Activated T-cell treated with anti-CD3 and anti-CD28 coated beads, Interleukin-2, amount 50 U/mL, for 48 hours (primary cell): Measurements from ENCODE around the gene NFKBIL1.

Experiments
- DNase-seq, 2 experiments: peaks; one replicate each; pipeline ENCODE4 v3.0.0-alpha.2; 2020

NFKBIL1 gene

DNA sequence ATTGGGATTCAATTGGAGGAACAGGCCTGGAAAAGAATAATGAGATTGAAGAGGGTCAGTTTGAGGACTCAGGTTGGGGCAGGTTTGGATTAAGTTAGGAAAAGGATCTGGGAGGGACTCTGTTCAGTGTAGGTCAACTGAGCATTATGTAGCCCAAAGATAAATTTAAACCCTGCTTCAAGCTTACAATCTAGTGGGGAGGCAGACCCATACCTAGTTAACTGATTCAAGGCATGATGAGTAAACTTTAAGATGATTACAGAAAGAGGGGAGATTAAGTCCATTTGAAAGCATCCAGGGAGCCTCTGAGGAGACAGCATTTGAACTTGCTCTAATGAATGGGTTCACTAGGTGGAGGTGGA, 13.3 kb downstream of the NFKBIL1 start:
- DNase-seq = no peak

DNA sequence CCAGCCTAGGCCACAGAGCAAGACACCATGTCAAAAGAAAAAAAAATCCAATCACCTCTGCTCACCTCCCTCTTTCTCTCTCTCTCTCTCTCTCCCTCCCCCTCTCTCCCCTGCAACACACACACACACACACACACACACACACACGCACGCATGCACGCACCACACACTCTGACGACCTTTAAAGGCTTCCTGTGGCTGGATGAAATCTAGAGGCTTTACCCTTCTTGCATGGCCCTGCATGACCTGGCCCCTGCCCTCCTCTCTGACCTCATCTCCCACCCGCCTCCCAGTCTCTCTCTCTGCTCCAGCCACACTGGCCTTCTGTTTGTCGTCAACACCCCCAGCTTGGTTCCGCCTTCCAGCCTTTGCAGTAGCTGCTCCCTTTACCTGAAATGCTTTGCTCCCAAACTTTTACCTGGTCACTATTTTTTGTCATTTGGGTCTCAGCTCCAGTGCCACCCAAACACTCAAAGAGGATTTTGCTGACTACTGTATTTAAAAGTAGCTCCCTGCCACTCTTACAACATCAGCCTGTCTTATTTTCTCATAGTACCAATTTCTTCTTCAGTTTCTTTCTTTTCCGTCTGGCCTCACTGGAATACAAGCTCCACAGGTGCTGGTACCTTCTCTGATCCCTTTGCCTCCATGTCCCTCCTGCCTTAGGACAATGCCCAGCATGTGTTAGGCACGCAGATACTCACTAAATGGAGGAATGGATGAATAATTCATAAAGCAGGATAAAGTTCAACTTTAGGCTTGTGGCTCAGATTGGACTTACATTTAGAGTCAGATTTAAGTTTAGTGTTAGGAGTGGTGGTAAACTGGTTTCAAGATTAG, 20.3 kb downstream of the NFKBIL1 start:
- DNase-seq = peak in 1 of 2 experiments; percentile 50

DNA sequence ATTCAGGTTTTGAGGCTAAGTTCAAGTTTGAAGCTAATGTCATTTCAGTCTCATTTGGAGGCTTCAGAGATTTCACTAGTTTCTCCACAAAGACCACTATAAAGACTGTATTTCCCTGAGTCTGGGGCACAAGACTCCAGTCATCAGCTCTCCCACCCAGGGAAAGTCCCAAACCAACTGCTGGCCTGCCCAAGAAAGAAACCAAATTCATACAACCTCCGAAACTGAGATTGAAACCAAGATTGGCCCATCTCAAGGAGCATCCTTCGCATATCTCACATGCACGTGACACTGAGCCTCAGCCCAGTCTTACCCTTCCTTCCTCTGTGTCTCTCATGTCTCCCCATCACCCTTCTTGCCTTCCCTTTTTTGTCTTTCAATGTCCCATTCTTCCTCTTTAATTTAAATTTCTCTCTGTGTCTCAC, 21.1 kb downstream of the NFKBIL1 start:
- peak; percentile 72 to 78 for DNase-seq

DNA sequence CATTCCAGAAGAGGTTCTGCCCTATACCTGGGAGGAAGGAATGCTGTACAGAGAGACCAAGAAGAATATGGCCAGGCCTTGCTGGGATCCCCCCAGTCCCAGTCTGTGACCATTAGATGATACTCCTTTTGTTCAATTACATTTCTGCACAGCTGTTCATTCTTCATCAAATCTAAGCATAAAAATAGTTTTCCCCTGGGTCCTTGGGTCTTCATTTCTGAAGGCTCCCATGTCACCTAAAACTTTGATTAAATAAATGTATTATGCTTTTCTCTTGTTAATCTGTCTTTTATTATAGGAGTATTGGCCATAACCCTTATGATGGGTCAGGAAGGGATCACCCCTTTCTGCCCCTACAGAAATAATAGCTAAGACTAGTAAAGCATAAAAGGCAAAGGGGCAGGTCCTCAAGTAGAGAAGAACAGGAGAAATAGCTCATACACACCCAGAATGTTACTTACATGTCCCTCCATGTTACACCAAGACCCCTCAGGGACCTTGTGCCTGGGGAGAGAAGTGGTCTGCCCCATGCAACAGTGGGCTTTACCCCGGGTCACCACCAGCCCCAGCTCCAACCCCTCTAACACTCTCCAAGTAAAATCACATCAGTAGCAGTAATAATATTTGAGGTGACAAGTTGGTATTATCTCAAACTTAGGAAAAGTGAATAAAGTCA, 22.6 kb downstream of the NFKBIL1 start:
- no peak for DNase-seq

DNA sequence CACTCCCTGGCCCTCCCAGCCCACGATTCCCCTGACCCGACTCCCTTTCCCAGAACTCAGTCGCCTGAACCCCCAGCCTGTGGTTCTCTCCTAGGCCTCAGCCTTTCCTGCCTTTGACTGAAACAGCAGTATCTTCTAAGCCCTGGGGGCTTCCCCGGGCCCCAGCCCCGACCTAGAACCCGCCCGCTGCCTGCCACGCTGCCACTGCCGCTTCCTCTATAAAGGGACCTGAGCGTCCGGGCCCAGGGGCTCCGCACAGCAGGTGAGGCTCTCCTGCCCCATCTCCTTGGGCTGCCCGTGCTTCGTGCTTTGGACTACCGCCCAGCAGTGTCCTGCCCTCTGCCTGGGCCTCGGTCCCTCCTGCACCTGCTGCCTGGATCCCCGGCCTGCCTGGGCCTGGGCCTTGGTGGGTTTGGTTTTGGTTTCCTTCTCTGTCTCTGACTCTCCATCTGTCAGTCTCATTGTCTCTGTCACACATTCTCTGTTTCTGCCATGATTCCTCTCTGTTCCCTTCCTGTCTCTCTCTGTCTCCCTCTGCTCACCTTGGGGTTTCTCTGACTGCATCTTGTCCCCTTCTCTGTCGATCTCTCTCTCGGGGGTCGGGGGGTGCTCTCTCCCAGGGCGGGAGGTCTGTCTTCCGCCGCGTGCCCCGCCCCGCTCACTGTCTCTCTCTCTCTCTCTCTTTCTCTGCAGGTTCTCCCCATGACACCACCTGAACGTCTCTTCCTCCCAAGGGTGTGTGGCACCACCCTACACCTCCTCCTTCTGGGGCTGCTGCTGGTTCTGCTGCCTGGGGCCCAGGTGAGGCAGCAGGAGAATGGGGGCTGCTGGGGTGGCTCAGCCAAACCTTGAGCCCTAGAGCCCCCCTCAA, 24.9 kb downstream of the NFKBIL1 start, which contains the start of gene LTA:
Gene LTA (plus strand): TSS at position 249 of the 871 bp plus-strand sequence. CDS start 454 bp downstream, at position 703.
- peak; percentile 90 to 92 for DNase-seq

DNA sequence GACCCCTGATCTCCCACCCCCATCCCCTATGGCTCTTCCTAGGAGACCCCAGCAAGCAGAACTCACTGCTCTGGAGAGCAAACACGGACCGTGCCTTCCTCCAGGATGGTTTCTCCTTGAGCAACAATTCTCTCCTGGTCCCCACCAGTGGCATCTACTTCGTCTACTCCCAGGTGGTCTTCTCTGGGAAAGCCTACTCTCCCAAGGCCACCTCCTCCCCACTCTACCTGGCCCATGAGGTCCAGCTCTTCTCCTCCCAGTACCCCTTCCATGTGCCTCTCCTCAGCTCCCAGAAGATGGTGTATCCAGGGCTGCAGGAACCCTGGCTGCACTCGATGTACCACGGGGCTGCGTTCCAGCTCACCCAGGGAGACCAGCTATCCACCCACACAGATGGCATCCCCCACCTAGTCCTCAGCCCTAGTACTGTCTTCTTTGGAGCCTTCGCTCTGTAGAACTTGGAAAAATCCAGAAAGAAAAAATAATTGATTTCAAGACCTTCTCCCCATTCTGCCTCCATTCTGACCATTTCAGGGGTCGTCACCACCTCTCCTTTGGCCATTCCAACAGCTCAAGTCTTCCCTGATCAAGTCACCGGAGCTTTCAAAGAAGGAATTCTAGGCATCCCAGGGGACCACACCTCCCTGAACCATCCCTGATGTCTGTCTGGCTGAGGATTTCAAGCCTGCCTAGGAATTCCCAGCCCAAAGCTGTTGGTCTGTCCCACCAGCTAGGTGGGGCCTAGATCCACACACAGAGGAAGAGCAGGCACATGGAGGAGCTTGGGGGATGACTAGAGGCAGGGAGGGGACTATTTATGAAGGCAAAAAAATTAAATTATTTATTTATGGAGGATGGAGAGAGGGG, 26.1 kb downstream of the NFKBIL1 start:
- peak in 1 of 2 experiments; percentile 47 for DNase-seq

DNA sequence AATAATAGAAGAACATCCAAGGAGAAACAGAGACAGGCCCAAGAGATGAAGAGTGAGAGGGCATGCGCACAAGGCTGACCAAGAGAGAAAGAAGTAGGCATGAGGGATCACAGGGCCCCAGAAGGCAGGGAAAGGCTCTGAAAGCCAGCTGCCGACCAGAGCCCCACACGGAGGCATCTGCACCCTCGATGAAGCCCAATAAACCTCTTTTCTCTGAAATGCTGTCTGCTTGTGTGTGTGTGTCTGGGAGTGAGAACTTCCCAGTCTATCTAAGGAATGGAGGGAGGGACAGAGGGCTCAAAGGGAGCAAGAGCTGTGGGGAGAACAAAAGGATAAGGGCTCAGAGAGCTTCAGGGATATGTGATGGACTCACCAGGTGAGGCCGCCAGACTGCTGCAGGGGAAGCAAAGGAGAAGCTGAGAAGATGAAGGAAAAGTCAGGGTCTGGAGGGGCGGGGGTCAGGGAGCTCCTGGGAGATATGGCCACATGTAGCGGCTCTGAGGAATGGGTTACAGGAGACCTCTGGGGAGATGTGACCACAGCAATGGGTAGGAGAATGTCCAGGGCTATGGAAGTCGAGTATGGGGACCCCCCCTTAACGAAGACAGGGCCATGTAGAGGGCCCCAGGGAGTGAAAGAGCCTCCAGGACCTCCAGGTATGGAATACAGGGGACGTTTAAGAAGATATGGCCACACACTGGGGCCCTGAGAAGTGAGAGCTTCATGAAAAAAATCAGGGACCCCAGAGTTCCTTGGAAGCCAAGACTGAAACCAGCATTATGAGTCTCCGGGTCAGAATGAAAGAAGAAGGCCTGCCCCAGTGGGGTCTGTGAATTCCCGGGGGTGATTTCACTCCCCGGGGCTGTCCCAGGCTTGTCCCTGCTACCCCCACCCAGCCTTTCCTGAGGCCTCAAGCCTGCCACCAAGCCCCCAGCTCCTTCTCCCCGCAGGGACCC, 27.0 kb downstream of the NFKBIL1 start:
- DNase-seq = peak; percentile 76 to 78

DNA sequence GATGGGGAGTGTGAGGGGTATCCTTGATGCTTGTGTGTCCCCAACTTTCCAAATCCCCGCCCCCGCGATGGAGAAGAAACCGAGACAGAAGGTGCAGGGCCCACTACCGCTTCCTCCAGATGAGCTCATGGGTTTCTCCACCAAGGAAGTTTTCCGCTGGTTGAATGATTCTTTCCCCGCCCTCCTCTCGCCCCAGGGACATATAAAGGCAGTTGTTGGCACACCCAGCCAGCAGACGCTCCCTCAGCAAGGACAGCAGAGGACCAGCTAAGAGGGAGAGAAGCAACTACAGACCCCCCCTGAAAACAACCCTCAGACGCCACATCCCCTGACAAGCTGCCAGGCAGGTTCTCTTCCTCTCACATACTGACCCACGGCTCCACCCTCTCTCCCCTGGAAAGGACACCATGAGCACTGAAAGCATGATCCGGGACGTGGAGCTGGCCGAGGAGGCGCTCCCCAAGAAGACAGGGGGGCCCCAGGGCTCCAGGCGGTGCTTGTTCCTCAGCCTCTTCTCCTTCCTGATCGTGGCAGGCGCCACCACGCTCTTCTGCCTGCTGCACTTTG, 28.0 kb downstream of the NFKBIL1 start, which contains the start of gene TNF:
Gene TNF (plus strand): TSS at position 231 of the 567 bp plus-strand sequence. CDS start 177 bp downstream, at position 408.
- peak; percentile 92 to 93 for DNase-seq

DNA sequence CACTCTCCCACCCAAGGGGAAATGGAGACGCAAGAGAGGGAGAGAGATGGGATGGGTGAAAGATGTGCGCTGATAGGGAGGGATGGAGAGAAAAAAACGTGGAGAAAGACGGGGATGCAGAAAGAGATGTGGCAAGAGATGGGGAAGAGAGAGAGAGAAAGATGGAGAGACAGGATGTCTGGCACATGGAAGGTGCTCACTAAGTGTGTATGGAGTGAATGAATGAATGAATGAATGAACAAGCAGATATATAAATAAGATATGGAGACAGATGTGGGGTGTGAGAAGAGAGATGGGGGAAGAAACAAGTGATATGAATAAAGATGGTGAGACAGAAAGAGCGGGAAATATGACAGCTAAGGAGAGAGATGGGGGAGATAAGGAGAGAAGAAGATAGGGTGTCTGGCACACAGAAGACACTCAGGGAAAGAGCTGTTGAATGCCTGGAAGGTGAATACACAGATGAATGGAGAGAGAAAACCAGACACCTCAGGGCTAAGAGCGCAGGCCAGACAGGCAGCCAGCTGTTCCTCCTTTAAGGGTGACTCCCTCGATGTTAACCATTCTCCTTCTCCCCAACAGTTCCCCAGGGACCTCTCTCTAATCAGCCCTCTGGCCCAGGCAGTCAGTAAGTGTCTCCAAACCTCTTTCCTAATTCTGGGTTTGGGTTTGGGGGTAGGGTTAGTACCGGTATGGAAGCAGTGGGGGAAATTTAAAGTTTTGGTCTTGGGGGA, 28.7 kb downstream of the NFKBIL1 start:
- peak in 1 of 2 experiments; percentile 43 for DNase-seq

DNA sequence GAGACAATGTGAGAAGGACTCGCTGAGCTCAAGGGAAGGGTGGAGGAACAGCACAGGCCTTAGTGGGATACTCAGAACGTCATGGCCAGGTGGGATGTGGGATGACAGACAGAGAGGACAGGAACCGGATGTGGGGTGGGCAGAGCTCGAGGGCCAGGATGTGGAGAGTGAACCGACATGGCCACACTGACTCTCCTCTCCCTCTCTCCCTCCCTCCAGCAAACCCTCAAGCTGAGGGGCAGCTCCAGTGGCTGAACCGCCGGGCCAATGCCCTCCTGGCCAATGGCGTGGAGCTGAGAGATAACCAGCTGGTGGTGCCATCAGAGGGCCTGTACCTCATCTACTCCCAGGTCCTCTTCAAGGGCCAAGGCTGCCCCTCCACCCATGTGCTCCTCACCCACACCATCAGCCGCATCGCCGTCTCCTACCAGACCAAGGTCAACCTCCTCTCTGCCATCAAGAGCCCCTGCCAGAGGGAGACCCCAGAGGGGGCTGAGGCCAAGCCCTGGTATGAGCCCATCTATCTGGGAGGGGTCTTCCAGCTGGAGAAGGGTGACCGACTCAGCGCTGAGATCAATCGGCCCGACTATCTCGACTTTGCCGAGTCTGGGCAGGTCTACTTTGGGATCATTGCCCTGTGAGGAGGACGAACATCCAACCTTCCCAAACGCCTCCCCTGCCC, 29.6 kb downstream of the NFKBIL1 start:
- DNase-seq = peak; percentile 70 to 71

DNA sequence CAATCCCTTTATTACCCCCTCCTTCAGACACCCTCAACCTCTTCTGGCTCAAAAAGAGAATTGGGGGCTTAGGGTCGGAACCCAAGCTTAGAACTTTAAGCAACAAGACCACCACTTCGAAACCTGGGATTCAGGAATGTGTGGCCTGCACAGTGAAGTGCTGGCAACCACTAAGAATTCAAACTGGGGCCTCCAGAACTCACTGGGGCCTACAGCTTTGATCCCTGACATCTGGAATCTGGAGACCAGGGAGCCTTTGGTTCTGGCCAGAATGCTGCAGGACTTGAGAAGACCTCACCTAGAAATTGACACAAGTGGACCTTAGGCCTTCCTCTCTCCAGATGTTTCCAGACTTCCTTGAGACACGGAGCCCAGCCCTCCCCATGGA, 30.2 kb downstream of the NFKBIL1 start:
- no peak for DNase-seq

DNA sequence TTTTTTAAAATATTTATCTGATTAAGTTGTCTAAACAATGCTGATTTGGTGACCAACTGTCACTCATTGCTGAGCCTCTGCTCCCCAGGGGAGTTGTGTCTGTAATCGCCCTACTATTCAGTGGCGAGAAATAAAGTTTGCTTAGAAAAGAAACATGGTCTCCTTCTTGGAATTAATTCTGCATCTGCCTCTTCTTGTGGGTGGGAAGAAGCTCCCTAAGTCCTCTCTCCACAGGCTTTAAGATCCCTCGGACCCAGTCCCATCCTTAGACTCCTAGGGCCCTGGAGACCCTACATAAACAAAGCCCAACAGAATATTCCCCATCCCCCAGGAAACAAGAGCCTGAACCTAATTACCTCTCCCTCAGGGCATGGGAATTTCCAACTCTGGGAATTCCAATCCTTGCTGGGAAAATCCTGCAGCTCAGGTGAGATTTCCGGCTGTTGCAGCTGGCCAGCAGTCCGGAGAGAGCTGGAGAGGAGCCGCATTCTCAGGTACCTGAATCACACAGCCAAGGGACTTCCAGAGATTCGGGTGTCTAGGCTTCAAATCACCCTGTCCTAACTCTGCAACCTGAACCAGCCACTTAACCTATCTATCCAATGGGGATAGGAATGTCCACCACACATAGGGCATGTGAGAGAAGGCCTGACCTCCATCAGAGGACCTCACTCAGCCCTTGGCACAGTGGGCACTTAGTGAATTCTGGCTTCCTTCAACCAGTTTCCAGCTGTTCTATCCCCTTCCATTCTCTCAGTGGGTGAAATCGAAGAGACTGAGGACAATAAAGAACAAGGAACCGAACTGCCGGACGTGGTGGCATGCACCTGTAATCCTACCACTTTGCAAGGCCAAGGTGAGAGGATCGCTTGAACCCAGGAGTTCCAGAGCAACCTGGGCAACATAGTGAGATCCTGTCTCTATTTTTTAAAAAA, 31.0 kb downstream of the NFKBIL1 start:
- DNase-seq = peak in 1 of 2 experiments; percentile 61

DNA sequence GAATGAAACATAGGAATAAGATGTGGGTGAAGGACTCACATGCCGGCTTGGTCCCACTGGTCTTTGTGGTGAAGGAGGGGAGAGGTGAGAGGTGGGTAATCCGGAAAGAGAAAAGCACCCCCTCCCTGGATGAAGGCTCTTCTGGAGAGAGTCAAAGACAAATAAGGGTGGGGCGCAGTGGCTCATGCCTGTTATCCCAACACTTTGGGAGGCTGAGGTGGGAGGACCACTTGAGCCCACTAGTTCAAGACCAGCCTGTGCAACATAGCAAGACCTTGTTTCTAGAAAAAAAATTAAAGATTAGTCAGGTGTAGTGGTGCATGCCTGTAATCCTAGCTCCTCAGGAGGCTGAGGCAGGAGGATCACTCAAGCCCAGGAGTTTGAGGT, 31.7 kb downstream of the NFKBIL1 start:
- DNase-seq = peak in 1 of 2 experiments; percentile 64

DNA sequence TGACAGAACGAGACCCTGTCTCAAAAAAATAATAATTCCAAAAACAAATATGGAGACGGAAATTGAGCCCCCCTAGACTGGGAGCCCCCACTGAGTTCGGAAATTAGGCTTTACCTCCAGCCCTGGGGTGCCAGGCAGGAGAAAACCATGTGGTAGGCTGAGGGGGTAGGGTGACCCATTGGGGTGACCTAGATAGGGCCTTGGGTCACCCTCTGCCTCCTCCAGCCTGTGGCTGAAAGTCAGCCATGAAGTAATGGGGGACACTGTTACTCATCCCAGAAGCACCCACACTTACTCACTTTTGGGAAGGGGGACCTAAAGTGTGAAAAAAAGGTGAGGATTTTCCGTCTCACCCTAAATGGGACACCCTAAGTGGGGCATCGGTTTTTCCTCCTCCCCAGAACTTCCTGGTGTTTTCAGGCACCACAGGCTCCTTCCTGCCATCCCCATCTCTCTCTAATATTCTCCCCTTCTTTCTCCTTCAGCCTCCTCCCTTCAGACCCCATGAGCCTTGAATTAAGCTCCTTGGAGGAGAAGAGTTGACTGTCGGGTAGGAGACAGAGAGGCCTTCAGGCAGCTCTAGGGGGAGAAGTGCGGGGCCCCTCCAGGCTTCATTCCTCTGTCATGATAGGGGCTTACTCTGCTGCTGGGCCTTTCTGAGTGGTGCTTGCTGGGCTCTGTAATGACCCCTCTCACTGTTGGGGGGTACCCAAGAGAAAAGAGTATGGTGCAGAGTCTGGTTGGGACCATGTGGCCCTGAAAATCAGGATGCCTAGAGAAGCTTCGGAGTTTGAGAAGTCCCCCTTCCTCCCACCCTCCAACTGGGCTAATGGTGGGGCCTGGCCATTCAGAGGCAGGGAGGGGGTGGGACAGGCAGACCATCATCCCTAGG, 32.4 kb downstream of the NFKBIL1 start:
- DNase-seq = peak; percentile 65 to 68

DNA sequence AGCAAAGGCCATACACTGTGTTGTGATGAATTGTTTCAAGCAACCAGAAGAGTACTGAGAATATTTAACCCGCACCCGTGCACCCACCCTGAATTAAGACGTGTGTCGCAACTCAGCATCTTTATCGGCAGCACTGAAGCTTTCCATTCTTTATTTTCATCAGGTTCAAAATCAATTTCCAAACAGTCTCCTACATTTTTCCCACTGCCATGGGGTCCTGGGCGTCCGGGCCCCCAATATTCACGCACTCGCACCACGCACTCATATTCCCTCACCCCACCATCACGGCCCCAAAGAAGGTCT, 33.0 kb downstream of the NFKBIL1 start:
- no peak for DNase-seq

DNA sequence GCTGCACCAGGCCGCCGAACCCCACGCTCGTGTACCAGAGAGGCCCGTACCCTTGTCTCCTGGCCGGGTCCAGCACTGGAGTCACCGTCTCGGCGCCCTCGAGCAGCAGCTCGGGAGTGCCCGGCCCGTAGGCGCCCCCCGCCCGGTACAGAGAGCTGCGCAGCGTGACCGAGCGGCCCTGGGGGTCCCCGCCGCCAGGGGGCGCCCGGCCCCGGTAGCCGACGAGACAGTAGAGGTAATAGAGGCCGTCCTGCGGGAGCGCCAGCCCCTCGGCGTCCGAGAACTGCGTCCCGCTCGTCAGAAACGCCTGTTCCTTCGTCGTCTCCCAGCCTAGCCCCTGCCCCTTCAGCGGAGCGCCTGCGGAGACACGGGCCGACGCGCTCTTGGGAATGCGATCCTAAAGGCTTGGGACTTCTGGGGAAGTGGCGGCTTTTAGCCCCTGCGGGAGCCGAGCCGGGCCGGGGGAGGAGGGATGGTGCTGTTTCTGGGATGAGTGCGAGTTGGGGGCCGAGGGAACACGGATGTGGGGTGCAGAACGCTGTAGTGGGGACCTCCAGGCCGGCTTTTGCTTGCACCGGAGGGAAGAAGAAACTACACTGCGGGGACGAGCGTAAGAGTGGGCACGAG, 33.5 kb downstream of the NFKBIL1 start:
- DNase-seq = peak; percentile 94 to 95
